Ramos (cell line): ENCODE measurements around the gene TESK2.
"Not testable (repeated sequence)": the region's sequence is repeated elsewhere in the genome, so short reads cannot be mapped to it uniquely, and the experiment has no call there.

Experiments used
- in situ Hi-C: fragments of 300-500 bp; cut with MboI; formaldehyde crosslinking; loops from one replicate; pipeline ENCODE4 v1.14.3; 2022; ENCODE audit warnings: low sequenced_read_pairs; ENCODE audit not compliant: unreplicated experiment

TESK2 gene

DNA sequence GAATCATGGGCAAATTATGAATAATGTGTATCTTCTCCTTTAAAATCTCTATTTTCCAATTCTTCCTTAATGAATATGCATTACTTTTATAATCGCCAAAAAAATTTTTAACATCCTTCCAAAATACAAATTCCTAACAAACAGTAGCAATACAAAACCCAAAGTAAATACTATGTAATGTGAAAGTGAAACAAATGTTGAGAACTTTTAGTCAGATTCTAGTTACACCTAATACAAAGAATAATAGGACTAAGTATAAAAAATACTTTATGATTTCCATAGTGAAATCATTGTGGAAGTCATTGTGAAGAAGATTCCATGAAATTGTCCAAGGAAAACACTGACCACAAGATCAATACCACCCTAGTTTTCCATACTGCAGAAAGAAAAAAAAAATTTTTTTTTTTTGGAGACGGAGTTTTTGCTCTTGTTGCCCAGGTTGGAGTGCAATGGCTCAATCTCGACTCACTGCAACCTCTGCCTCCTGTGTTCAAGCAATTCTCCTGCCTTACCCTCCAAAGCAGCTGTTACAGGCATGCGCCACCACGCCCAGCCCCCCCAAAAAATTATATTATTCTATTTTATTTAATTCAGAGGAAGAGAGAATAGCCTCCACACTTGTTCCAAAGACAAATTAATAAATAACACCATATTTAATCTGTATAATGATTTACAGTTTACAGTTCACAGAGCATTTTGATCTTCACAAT lies 11.8 kb downstream of the TESK2 start:
- in situ Hi-C loops = no loop called here

DNA sequence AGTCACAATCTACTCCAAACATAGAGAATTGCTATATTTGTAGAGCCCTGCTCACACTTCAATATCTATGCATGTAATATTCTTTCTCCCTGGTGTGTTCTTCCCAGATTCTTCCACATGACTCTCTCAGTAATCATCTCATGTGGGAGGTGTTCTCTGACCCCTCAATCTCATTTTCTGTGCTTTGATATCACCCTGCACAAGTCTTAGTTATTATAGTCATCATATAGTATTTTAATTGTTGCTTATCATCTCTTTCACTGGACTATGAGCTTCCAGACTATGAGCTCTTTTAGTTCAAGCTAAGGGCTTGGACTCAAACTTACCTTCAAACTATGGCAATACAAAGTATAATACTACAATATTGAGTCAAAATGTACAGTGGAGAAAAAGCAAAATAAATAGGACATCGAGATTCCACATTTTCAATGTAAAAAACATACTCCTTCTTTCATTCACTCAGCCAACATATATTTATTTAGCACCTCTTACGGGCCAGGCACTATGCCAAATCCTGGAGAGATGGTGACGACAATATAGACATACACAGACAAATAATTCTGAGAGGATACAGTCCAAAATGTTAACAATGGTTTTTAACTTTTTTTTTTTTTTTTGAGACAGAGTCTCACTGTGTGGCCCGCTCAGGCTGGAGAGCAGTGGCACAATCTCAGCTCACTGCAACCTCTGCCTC lies 12.7 kb downstream of the TESK2 start:
- in situ Hi-C loops = no loop called here

DNA sequence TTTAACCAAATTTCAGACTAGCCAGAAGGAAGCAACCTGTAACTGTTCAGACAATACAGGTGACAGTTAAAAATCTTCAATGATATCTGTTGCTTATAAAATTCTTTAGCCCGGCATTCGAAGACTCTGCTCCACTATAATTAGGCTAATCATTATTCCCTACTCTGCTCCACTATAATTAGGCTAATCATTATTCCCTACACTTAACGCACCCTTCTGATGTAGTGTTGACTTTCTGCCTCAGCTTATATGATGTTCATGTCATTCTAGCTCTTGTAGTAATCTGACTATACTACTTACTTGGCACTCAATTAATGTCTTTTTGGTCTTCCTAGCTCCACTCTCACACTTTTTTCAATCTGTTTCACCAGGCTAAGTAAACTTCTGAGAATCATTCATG lies 13.3 kb downstream of the TESK2 start:
- in situ Hi-C loops = no loop called here

DNA sequence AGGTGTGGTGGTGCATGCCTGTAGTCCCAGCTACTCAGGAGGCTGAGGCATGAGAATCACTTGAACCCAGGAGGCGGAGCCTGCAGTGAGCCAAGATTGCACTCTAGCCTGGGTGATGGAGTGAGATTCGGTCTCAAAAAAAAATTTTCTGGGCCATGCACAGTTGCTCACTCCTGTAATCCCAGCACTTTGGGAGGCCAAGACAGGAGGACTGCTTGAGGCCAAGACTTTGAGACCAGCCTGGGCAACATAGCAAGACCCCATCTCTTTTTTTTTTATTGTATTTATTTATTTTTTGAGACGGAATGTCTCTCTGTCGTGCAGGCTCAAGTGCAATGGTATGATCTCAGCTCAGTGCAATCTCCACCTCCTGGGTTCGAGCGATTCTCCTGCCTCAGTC lies 16.8 kb downstream of the TESK2 start:
- in situ Hi-C loops = not testable (repeated sequence)

DNA sequence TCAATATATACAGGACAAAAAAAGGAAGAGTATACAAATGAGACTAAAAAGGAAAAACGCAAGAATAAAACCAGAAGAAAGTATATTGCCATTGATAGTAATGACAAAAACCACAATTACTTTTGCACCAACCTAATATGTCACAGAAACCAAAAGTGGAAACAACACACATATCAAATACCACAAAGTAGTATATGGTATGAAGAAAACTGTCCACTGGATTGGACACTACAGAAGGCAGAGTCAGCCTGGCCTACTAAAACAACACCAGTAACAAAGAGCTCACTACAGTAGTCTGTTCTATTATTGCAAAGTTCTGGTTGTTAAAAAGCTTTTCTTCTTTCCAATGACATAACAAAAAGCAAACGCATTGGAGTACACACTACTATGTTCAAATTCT lies 17.7 kb downstream of the TESK2 start:
- in situ Hi-C loops = no loop called here

DNA sequence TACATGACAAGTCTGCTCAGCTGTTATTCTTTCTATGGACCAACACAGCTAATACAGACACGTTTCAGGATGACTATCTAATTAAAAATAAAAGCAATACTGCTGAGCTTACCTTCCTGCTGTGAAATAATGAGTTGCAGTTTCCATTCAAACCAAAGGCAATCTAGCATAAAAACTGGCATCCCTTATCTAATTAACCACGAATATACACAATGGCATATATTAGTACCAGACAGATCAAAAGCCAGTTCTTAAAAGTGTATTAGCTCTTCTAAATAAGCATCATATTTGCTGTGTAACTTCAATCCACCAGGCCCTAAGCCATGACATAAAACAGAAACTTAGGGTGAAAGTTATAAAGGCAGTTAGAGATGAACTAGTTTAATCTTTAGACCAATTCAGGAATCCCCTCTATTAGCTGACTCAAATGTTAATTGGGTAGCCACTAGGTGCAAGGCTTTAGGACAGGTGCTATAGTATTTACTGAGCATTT lies 20.6 kb downstream of the TESK2 start:
- in situ Hi-C loops = no loop called here

DNA sequence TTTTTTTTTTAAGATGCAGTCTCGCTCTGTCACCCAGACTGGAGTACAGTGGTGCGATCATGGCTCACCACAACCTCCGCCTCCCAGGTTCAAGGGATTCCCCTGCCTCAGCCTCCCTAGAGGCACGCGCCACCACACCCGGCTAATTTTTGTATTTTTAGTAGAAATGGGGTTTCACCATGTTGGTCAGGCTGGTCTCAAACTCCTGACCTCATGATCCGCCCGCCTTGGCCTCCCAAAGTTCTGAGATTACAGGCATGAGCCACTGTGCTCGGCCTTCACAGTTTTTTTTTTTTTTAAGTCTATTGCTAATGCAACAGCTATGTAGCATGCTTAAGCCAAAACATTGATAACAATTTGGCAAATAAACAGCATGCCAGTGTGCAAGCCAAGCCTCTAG lies 23.6 kb downstream of the TESK2 start:
- in situ Hi-C loops = not testable (repeated sequence)

DNA sequence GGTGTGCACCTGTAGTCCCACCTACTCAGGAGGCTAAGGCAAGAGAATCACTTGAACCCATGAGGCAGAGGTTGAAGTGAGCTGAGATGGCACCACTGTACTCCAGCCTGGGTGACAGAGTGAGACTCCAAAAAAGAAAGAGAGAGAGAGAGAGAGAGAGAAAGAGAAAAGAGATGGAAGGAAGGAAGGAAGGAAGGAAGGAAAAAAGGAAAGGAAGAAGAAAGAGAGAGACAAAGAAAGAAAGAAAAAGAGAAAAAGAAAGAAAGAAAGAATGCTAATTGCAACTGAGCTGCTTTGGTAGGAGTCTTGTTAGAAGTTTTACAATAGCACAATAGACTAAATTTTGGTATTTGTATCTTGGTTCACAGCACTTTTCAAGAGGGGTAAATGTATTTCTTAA lies 25.7 kb downstream of the TESK2 start:
- in situ Hi-C loops = no loop called here

DNA sequence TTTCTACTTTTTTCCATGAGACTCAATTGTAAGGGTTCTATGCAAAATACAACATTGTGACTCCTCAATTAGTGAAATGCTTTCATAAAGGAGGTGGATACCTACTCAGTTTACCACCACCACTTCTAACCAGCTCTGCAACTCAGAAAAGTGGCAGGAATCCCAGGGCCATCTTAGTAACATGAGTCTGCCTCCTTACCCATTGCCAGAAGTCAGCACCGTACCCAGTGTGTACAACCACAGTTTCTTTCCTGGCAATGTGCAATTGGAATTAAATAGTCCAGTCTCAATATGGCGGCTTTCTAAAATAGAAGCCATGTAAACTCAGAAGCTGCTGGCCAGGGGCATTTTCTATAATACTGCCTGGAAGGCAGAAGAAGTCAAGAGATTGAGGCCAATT lies 32.1 kb downstream of the TESK2 start:
- in situ Hi-C loops = no loop called here

DNA sequence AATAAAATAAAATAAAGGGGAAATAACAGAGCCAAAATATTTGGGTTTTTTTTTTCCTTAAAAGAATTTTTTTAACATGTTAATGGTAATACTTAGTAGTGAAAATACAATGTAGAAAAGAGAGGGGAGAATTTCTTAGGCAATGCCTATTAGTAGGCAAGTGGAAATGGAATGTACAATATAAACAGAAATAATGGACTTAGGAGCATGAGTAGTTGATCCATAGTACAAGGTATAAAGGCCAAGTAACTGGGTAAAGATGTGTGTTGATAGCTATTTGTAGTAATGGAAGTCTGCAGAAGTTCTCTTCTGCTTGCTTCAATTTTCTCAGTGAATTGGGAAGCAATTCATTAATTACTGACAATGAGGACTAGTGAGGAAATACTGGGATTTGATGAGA lies 34.4 kb downstream of the TESK2 start:
- in situ Hi-C loops = no loop called here

DNA sequence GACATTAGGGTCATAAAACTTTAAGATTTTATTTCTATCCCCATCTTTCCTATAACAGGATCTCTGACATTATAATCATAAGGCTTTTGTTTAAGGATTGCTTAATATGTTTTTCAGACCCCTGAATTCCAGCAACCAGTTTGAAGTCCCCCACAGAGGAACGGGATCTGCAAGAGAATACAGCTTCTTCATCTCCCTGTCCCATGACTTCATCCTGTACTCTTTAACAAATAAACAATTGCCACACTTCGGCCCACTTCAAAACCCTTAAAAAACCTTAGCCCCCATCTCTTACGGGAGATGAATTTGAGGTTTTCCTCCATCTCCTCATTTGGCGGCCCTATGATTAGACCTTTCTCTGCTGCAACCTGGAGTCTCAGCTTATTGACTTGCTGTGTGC lies 35.8 kb downstream of the TESK2 start:
- in situ Hi-C loops = no loop called here

DNA sequence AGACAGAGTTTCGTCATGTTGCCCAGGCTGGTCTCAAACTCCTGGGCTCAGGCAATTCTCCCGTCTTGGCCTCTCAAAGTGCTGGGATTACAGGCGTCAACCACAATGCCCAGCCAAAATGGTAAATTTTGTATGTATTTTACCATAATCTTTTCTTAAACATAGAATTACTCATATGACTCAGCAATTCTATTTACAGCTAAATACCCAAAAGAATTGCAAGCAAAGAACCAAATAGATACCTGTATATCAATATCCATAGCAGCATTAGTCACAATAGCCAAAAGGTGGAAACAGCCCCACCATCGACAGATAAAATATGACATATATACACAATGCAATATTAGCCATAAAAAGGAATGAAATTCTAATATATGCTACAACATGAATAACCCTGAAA lies 36.5 kb downstream of the TESK2 start:
- in situ Hi-C loops = no loop called here

DNA sequence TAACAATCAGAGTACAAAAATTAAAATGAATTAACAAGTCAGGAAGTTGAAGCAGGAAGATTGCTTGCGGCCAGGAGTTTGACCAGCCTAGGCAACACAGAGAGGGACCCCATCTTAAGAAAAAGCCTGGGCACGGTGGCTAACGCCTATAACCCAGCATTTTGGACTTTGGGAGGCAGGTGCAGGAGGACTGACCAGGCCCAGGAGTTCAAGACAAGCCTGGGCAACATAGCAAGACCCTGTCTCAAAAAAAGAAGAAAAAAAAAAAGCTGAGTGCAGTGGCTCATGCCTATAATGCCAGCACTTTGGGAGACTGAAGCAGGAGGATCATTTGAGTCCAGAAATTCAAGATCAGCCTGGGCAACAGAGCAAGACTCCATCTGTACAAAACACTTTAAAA lies 38.5 kb downstream of the TESK2 start:
- in situ Hi-C loops = no loop called here

DNA sequence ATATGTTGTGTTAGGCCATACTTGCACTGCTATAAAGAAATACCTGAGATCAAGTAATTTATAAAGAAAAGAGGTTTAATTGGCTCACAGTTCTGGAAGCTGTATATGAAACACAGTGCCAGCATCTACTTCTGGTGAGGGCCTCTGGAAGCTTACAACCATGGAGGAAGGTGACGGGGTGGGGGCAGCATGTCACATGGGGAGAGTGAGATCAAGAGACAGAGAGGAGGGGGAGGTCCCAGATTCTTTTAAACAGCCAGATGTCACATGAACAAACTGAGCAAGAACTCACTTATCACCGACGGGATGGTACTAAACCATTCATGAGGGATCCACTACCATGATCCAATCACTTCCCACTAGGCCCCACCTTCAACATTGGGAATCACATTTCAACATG lies 42.6 kb downstream of the TESK2 start:
- in situ Hi-C loops = no loop called here

DNA sequence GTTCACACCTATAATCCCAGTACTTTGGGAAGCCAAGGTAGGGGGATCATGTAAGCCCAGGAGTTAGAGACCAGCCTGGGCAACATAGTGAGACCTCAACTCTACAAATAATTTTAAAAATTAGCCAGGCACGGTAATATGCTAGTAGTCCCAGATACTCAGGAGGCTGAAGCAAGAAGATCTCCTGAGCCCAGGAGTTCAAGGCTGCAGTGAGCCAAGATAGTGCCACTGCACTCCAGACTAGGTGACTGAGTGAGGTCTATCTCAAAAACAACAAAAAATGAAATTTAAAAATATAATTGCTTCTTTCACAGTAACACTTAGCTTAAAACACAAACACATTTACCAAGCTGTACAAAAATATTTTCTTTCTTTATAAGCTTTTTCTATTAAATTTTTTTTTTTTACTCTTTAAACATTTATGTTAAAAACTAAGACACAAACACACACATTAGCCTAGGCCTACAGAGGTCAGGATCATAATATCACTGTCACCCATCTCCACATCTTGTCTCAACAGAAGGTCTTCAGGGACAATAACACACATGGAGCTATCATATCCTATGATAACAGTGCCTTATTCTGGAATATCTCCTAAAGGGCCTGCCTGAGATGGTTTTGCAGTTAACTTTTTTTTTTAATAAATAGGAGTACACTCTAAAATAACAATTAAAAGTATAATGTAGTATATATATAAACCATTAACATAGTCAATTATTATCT lies 43.9 kb downstream of the TESK2 start:
- in situ Hi-C loops = no loop called here

DNA sequence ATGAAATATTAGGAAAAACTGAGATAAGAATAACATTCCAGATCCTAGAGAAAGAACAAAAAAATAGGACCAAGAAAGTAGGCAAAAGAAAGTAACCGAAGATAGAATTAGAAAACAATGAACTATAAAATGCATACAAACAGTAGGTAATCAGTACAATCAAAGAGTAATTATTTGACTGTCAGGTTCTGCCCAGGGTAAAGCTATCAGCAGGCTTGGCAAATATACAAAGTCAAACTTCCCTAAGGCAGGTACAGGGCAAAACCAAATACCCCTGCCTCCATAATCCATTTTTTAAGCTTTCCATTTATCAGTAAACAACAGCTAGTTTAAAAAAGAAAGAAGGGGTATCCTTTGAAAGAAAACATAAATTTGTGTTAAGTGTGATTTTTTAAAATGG lies 44.4 kb downstream of the TESK2 start:
- in situ Hi-C loops = no loop called here

DNA sequence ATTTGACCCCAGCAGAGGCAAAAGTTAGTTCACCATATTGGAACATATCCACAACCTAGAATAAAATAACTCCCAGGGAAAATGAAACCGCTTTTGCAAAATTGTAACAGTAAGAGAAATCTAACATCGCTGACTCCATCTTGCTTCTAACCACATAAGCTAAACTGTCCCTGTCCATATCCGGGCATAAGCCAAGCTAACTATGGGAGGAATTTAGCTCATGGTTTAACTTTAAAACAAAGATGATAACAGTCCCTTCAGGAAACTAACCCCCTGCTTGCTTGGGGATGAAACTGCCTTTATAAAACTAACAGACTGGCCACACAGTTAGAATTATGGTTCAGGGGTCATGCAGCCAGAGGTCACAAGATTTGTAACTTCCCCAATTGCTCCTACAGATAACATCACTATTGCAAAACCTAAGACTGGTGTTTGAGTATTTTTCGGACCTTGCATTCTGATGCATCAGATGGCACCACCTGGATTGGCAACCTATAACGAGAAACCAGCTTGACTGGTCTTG lies 46.3 kb downstream of the TESK2 start:
- in situ Hi-C loops = no loop called here

DNA sequence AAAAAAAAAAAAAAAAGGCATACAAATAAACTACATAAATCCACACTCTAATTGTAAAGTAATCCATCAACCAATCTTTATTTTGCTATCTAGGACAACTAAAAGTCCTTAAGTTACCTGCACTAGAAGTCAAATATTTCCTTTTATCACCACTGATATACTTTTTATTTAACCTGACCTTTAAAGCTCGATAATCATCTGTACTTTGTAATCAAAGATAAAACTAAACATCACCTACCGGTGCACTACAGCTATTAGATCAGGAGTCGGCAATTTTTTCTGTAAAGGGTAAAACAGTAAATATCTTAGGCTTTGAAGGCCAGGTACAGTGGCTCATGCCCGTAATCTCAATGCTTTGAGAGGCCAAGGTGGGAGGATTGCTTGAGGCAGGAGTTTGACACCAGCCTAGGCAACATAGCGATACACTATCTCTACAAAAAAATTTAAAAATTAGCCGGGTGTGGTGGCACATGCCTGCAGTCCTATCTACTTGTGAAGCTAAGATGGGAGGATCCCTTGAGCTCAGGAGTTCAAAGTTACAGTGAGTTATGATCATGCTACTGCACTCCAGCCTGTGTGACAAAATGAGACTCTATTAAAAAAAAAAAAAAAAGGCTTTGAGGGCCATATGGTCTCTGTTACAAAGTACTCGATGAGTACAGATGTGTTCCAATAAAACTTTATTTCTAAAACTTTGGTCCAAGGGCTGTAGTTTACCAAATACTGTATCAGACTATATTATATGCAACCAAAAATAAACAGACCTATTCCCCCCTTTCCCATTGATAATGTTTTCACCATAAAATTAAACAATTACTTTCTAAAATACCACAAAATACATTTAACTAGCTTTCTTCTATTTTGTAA lies 47.1 kb downstream of the TESK2 start:
- in situ Hi-C loops = no loop called here

DNA sequence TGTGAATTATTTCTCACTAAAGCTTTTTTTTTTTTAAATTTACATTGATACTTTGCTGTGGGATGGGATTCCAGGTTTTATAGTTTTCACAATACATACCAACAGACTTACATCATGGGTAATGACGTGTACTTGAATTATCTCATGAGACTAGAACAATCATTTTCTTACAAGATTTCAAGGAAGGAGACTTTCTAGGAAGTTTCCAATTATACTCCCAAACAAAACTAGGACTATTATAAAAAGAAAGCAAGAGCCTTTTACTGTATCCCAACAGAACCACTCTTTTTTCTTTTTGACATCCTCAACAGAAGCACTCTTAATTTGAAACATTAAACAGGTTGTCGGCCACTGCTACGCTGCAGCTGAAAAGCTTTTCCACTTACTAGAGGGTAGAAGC lies 48.7 kb downstream of the TESK2 start:
- in situ Hi-C loops = no loop called here

DNA sequence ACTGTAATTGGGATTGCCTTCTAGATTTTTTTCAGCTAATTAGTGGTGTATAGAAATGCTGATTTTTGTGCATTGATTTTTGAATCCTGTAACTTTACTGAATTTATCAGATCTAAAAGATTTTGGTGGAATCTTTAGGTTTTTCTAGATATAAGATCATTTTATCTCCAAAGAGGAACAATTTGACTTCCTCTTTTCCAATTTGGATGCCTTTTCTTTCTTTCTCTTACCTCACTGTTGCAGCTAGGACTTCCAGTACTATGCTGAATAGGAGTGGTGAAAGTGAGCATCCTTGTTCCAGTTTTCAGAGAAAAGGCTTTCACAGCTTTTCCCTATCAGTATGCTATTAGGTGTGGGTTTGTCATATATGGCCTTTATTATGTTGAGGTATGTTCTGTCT lies 53.6 kb downstream of the TESK2 start:
- in situ Hi-C loops = no loop called here
